HFF-Myc (cell line): ENCODE measurements around the gene ARHGEF28.

Experiments used
- DNase-seq: peaks from one replicate; pipeline ENCODE4 v3.0.0-alpha.2; 2011; ENCODE audit warnings: low read depth; ENCODE audit errors: extremely low read depth
- H3K4me3 ChIP-seq: replicated peaks from 2 replicates; pipeline ENCODE4 v1.5.1; 2011; ENCODE audit warnings: low read depth, mild to moderate bottlenecking, control low read depth, low read length
- TF ChIP-seq, protein P1 (sequence below): IDR thresholded peaks from 2 replicates; pipeline ENCODE4 v1.5.1; 2012; ENCODE audit warnings: mild to moderate bottlenecking, low read depth, low read length, control low read depth; ENCODE audit errors: missing control alignments

The ARHGEF28 gene

DNA sequence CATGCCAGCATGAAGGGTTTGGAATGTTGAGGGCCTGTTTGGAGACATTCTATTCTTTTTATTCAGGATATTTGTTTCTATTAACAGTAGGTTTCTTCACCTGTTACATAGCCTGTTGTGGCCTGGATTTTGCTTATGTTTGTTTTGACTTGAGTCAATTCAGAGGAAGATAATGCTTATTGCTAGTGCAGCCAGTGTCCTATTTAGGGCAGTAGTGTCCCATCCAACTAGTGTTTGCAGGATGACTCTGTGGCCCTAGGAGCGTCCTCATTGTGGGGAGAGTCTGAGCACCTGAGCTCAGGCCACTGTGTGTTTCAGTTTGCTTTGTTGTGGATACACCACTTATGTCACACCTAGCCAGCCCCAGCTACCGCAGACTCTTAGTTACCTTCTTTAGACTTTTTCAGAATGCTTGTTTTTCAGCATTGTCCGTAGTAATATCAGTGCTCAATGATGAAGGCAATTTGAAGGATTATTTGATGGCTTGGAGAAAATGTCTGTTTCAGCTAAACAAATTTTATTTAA lies 90.3 kb downstream of the ARHGEF28 start:
- no peak overlapping the region for H3K4me3 ChIP-seq
- no peak for DNase-seq
- TF ChIP-seq, protein P1, sequence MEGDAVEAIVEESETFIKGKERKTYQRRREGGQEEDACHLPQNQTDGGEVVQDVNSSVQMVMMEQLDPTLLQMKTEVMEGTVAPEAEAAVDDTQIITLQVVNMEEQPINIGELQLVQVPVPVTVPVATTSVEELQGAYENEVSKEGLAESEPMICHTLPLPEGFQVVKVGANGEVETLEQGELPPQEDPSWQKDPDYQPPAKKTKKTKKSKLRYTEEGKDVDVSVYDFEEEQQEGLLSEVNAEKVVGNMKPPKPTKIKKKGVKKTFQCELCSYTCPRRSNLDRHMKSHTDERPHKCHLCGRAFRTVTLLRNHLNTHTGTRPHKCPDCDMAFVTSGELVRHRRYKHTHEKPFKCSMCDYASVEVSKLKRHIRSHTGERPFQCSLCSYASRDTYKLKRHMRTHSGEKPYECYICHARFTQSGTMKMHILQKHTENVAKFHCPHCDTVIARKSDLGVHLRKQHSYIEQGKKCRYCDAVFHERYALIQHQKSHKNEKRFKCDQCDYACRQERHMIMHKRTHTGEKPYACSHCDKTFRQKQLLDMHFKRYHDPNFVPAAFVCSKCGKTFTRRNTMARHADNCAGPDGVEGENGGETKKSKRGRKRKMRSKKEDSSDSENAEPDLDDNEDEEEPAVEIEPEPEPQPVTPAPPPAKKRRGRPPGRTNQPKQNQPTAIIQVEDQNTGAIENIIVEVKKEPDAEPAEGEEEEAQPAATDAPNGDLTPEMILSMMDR = no peak

DNA sequence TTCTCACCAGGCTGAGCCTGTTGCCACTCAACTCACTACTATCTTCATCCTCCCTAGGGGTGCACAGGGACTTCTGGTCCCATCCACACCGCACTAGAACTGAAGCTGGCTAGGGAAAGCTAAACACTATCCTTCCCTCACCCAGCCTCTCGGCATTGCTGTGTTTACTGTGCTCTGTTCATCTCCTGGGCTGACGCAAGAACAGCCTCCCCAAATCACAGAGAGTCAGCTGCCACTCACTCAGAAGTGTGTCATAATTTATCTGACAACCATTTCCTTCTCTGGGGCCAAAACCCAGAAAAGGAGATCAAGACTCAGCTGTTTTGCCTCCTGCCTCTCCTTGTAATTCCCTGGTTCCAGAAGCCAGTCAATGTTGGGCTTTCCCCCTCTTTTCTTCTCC lies 92.8 kb downstream of the ARHGEF28 start:
- TF ChIP-seq, protein P1 = no peak
- no peak for DNase-seq

DNA sequence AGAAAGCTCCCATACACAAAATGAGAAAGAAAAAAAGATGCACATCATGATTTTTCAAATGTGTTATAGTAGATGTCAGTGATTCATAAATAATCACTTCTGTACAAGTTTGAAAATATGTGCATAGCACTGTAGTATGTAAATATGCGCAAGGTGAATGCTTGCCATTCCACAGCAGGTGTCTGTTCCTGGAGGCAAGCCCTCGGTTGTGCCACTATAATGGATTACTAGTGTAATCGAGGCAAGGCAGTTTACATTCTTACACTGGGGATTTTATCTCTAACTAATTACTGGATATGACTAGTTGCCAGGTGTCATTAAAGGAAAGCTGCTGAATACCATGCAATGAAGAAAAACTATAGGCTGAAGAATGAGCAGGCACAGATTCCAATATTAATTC lies 93.6 kb downstream of the ARHGEF28 start:
- DNase-seq = no peak
- H3K4me3 ChIP-seq = no peak overlapping the region
- TF ChIP-seq, protein P1 = no peak

More for the DNA sequence above, 92.8 kb downstream of the ARHGEF28 start:
- no peak overlapping the region for H3K4me3 ChIP-seq

DNA sequence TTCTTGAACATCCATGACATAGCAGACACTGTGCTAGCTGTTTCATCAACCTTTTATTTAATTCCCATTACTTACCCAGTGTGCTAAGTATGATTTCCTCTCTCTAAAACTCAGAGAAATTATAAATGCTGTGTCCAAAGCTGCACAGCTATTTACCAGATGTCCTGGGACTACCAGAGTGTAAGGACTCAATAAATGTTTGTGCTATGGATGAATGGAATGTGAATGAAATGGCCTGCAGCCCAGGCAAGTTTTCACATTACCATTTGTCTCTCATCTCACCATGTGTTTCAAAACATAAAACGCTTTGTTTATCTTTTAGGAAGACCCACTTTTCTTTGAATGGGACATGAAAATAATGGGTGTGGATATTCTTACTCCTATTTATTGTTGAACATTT lies 96.2 kb downstream of the ARHGEF28 start:
- TF ChIP-seq, protein P1 = no peak
- peak; percentile 47 for DNase-seq
- H3K4me3 ChIP-seq = no peak overlapping the region

DNA sequence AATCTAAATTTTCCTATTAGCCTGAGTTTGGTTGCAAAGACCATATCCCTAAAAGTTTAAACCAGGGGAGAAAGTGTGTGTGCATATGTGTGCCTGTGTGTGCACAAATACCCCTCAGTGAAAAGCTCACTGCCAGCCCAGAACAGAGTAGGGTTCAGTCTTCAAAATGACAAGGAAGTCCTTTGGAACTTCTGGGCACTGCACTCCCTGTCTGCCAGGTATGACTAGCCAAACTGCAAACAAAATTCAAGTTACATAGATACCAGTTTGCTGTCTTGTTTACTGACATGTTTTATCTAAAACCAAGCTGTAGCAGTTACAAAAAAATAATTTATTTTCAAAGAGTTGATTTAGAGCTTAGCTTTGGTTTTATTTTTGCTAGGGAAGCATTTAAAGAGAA lies 100.1 kb downstream of the ARHGEF28 start:
- no peak overlapping the region for H3K4me3 ChIP-seq
- TF ChIP-seq, protein P1 = no peak
- no peak for DNase-seq

DNA sequence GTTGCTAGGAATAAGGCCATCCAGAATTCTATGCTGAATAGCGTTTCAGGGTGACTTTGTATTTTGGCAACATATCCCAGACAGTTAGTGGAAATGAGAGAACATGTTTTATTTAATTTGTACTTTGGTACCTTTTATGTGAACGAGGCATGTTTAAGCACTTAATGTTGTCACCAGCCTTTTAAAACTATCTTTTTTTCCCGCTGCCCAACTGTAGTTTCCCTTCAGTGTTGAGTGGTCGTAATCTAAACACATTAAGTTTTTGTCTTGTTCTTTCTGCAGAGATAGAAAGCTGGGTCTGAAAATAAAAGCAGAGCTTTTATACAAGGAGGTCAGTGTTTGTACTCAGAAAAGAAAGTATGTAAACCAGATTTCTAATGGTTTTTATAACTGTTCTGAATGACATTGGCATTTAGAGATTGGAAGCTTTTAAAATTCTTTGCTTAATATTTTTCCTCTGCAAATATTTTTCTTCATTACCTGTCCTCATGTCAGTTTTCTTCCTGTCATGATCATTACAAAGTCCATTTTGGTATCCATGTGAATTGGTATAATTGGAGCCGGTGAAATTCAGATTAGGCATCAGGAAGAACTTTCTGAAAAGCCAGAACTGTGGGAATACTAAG lies 100.7 kb downstream of the ARHGEF28 start:
- TF ChIP-seq, protein P1 = no peak
- no peak for DNase-seq
- no peak overlapping the region for H3K4me3 ChIP-seq

DNA sequence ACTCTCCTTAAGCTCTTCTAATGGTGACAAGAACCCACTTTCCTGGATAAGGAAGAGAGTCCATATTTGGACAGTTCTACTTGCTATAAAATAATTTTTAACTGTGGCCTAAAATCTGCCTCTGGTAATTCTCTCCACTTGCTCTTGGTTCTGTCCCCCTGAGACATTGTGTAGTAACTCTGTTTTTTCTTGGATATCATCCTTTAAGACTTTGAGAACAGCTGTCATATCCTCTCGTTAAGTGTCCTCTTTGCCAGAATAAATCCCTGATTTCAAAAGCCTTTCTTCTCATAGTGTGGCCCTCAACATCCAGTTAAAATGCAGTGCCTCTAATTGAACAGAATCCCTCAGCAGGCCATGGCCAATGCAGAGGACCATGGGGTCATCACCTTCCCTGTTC lies 101.5 kb downstream of the ARHGEF28 start:
- TF ChIP-seq, protein P1 = no peak
- H3K4me3 ChIP-seq = no peak overlapping the region
- no peak for DNase-seq
